Measurements from ENCODE around the gene BTBD9.

BTBD9 gene

DNA sequence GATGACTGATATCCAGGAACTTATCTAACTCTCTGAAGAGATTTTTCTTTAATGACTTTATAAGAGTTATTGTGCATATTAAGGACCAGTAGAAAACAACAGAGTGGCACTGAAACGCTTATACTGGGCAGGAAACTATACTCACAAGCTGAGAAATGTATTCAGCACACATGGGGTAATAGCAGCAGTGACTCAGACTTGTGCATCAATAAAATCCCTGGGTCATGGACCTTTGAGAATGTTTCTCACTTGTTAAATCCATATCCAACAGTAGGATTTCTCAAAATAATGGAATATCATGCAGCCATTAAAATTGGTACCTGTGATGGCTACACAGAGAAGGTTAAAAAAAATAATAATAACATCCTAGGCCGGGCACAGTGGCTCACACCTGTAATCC is 219.5 kb downstream of the BTBD9 start:
- no peaks in the 10 kb centered on the region for H3K27me3 ChIP-seq (ENCODE audit: insufficient read depth, insufficient read length)
- H3K9me3 ChIP-seq (ENCODE audit: insufficient read depth, low read length), result no peaks in the 10 kb centered on the region
- no peak for TF ChIP-seq YY1 (IDR thresholded peaks at IDR 0.05; ENCODE audit: insufficient read depth, insufficient read length)
- TF ChIP-seq SUZ12 (IDR thresholded peaks at IDR 0.05; ENCODE audit: extremely low read depth, insufficient read depth, insufficient read length), result no peak
- no peak for TF ChIP-seq ZNF274 (IDR thresholded peaks at IDR 0.05; ENCODE audit: low read depth, low read length)
- no peaks in the 10 kb centered on the region for H3K4me1 ChIP-seq (ENCODE audit: insufficient read depth, insufficient read length)
- no peak overlapping the region for H3K4me3 ChIP-seq (ENCODE audit: insufficient read length, low read depth)
- no peak for DNase-seq (ENCODE audit: low read depth, low spot score)
- H3K36me3 ChIP-seq (ENCODE audit: insufficient read depth, insufficient read length, low read length), result no peaks in the 10 kb centered on the region
- H3K9ac ChIP-seq (ENCODE audit: insufficient read length, low read depth), result no peak overlapping the region

DNA sequence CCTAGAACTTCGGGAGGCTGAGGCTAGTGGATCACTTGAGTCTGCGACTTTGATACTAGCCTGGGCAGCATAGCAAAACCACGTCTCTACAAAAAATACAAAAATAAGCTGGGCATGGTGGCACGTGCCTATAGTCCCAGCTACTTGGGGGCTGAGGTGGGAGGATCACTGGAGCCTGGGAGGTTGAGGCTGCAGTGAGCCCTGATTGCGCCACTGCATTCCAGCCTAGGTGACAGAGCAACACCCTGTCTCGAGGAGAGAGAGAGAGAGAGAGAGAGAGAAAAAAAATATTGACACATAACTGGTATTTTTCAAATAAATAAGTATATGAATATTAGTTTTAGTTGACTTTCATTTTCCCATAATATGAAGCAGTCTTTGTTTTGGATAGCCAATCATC is 222.2 kb downstream of the BTBD9 start:
- H3K9me3 ChIP-seq (ENCODE audit: insufficient read depth, low read length), result no peaks in the 10 kb centered on the region
- no peaks in the 10 kb centered on the region for H3K27me3 ChIP-seq (ENCODE audit: insufficient read depth, insufficient read length)
- DNase-seq (ENCODE audit: low read depth, low spot score), result no peak
- no peak overlapping the region for H3K4me3 ChIP-seq (ENCODE audit: insufficient read length, low read depth)
- no peaks in the 10 kb centered on the region for H3K4me1 ChIP-seq (ENCODE audit: insufficient read depth, insufficient read length)
- no peak overlapping the region for H3K9ac ChIP-seq (ENCODE audit: insufficient read length, low read depth)
- H3K36me3 ChIP-seq (ENCODE audit: insufficient read depth, insufficient read length, low read length), result no peaks in the 10 kb centered on the region
- TF ChIP-seq SUZ12 (IDR thresholded peaks at IDR 0.05; ENCODE audit: extremely low read depth, insufficient read depth, insufficient read length) (no peak), ZNF274 (IDR thresholded peaks at IDR 0.05; ENCODE audit: low read depth, low read length) (no peak), YY1 (IDR thresholded peaks at IDR 0.05; ENCODE audit: insufficient read depth, insufficient read length) (no peak)

DNA sequence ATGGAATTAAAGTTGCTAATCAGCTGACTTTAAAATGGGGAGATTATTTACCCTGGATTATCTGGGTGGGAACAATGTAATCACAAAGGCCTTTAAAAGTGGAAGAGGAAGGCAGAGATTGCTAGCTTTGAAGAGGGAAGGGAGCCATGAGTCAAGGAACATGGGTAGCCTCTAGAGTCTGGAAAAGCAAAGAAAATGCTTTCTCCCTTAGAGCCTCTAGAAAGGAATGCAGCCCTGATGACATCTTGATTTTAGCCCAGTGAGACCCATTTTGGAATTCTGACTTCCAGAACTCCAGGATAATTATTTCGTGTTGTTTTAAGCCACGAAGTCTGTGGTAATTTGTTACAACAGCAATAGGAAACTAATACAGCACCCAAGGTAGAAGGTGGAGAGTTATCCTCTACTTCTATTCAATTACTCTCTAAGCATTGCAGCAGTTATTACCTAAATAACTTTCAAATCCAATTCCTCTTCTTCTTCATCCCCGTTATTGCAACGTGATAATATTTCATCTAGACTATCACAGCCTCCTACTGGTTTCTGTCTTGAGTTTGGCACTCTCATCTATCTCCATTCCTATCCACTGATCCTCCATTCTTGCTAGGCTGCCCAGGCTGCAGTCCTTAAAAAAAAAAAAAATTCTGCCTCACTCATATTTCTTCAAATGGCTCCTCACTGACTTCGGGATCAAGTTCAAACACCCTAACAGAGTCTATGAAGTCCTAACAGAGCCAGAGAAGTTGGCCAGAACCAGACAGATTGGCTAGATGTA is 224.3 kb downstream of the BTBD9 start:
- Histone ChIP-seq H3K4me1 (ENCODE audit: insufficient read depth, insufficient read length) (no peaks in the 10 kb centered on the region), H3K9ac (ENCODE audit: insufficient read length, low read depth) (no peak overlapping the region), H3K36me3 (ENCODE audit: insufficient read depth, insufficient read length, low read length) (no peaks in the 10 kb centered on the region), H3K9me3 (ENCODE audit: insufficient read depth, low read length) (no peaks in the 10 kb centered on the region), H3K4me3 (ENCODE audit: insufficient read length, low read depth) (no peak overlapping the region), H3K27me3 (ENCODE audit: insufficient read depth, insufficient read length) (no peaks in the 10 kb centered on the region)
- no peak for DNase-seq (ENCODE audit: low read depth, low spot score)
- no peak for TF ChIP-seq SUZ12 (IDR thresholded peaks at IDR 0.05; ENCODE audit: extremely low read depth, insufficient read depth, insufficient read length)
- TF ChIP-seq YY1 (IDR thresholded peaks at IDR 0.05; ENCODE audit: insufficient read depth, insufficient read length), result no peak
- TF ChIP-seq ZNF274 (IDR thresholded peaks at IDR 0.05; ENCODE audit: low read depth, low read length), result no peak

DNA sequence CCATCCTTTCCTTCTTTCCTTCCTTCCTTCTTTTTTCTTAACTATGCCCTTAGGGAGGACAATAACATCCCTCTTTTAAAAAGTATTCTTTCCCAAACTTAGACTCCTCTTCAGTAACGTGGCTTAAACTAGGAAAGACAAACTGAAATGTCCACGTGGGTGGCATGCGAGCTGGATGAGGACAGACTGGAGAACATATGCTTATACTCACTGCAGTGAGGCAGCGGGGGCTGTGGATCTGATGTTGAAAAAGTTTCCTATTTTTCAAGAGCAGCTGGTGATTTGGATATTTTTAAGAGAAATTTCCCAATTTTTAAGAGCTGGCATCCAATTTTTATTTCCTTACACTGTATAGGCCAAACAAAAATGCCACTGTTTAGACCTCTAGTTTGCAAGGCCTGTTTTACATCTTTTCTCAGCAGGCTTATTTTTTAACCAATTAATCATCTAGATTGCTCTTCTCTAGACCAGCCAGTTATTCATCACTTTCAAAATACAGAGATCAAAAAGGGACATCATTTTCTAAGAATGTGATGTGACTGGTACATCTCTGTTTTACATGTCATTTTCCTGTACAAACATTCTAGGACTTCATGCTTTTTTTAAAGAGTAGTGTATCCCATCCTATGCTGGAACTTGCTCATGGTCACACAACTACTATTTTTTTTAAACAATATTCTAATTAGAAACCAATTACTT is 226.5 kb downstream of the BTBD9 start:
- no peak for DNase-seq (ENCODE audit: low read depth, low spot score)
- no peaks in the 10 kb centered on the region for H3K4me1 ChIP-seq (ENCODE audit: insufficient read depth, insufficient read length)
- no peak overlapping the region for H3K4me3 ChIP-seq (ENCODE audit: insufficient read length, low read depth)
- TF ChIP-seq SUZ12 (IDR thresholded peaks at IDR 0.05; ENCODE audit: extremely low read depth, insufficient read depth, insufficient read length) (no peak), YY1 (IDR thresholded peaks at IDR 0.05; ENCODE audit: insufficient read depth, insufficient read length) (no peak), ZNF274 (IDR thresholded peaks at IDR 0.05; ENCODE audit: low read depth, low read length) (no peak)
- H3K9ac ChIP-seq (ENCODE audit: insufficient read length, low read depth), result no peak overlapping the region
- no peaks in the 10 kb centered on the region for H3K9me3 ChIP-seq (ENCODE audit: insufficient read depth, low read length)
- no peaks in the 10 kb centered on the region for H3K27me3 ChIP-seq (ENCODE audit: insufficient read depth, insufficient read length)
- H3K36me3 ChIP-seq (ENCODE audit: insufficient read depth, insufficient read length, low read length), result no peaks in the 10 kb centered on the region

DNA sequence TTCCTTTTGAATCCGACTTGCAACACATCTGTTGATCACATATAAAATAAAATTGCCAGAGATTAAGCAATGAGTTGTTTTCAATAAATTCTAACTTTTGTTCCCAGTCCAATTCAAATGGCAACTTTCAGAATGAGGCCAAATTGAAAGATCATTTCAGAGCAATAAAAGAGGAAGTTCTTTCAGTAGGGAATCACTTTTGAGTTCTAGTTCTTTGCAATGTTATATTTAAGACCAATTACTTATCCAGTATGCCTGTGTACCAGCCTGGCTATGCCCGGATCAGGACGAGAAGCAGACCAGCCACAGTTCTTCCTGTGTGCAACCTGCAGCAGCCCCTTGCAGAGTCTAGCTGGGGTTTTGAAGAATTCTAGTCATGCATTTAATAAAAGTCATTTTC is 232.5 kb downstream of the BTBD9 start:
- Histone ChIP-seq H3K9ac (ENCODE audit: insufficient read length, low read depth) (no peak overlapping the region), H3K27me3 (ENCODE audit: insufficient read depth, insufficient read length) (no peaks in the 10 kb centered on the region), H3K4me3 (ENCODE audit: insufficient read length, low read depth) (no peak overlapping the region), H3K9me3 (ENCODE audit: insufficient read depth, low read length) (no peaks in the 10 kb centered on the region), H3K4me1 (ENCODE audit: insufficient read depth, insufficient read length) (no peaks in the 10 kb centered on the region), H3K36me3 (ENCODE audit: insufficient read depth, insufficient read length, low read length) (no peaks in the 10 kb centered on the region)
- TF ChIP-seq SUZ12 (IDR thresholded peaks at IDR 0.05; ENCODE audit: extremely low read depth, insufficient read depth, insufficient read length) (no peak), YY1 (IDR thresholded peaks at IDR 0.05; ENCODE audit: insufficient read depth, insufficient read length) (no peak), ZNF274 (IDR thresholded peaks at IDR 0.05; ENCODE audit: low read depth, low read length) (no peak)
- DNase-seq (ENCODE audit: low read depth, low spot score), result no peak

DNA sequence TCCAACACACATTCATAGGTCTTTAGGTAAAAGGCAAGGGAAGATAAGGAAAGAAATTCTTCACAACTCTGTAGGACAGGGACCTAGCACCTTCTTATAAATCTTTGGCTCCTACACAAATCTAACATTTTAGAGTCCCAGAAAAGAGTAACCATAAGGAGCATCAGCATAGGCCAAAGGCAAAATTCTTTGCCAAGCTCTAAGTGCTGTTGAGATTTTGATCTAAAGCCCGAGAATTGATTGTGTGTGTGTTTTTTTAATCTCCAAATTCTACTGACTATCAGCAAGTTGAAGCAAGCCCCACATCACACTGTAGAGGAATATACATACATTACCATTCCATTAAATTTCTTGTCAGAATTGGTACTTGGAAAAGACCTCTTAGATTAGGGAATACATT is 233.6 kb downstream of the BTBD9 start:
- H3K27me3 ChIP-seq (ENCODE audit: insufficient read depth, insufficient read length), result no peaks in the 10 kb centered on the region
- no peaks in the 10 kb centered on the region for H3K36me3 ChIP-seq (ENCODE audit: insufficient read depth, insufficient read length, low read length)
- H3K9me3 ChIP-seq (ENCODE audit: insufficient read depth, low read length), result no peaks in the 10 kb centered on the region
- no peaks in the 10 kb centered on the region for H3K4me1 ChIP-seq (ENCODE audit: insufficient read depth, insufficient read length)
- H3K9ac ChIP-seq (ENCODE audit: insufficient read length, low read depth), result no peak overlapping the region
- no peak for TF ChIP-seq SUZ12 (IDR thresholded peaks at IDR 0.05; ENCODE audit: extremely low read depth, insufficient read depth, insufficient read length)
- DNase-seq (ENCODE audit: low read depth, low spot score), result no peak
- no peak overlapping the region for H3K4me3 ChIP-seq (ENCODE audit: insufficient read length, low read depth)

DNA sequence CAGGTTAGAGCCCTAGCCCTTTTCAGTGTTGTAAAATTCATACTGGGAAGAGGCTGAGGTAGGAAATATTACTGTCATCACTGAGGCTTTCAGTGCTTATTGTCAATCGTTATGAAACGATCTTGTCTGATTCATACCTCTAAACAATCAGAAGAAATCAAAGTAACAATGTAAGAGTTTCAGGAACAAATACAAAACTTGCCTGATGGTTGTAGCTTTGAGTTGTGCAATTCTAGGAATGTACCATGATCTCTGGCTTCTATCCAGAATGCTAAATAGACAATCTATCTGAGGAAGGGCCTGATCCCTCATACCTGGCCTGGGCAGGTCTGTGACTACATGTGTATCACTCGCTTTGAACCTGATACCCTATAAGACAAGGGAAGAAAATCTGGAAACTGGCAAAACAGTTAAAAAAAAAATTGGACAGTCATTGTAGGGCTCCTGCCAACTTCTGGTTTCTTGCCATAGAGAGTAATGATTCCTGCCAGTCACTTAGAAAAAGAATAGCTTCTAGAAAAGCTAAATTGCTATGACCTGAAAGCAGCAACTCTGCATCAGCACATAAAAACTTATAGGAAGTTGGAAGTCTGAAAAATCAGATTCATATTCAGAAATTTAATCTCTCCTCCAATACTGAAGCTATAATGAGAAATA is 234.7 kb downstream of the BTBD9 start:
- Histone ChIP-seq H3K4me3 (ENCODE audit: insufficient read length, low read depth) (no peak overlapping the region), H3K9me3 (ENCODE audit: insufficient read depth, low read length) (no peaks in the 10 kb centered on the region), H3K4me1 (ENCODE audit: insufficient read depth, insufficient read length) (no peaks in the 10 kb centered on the region), H3K36me3 (ENCODE audit: insufficient read depth, insufficient read length, low read length) (no peaks in the 10 kb centered on the region), H3K27me3 (ENCODE audit: insufficient read depth, insufficient read length) (no peaks in the 10 kb centered on the region), H3K9ac (ENCODE audit: insufficient read length, low read depth) (no peak overlapping the region)
- DNase-seq (ENCODE audit: low read depth, low spot score), result no peak
- TF ChIP-seq ZNF274 (IDR thresholded peaks at IDR 0.05; ENCODE audit: low read depth, low read length) (no peak), YY1 (IDR thresholded peaks at IDR 0.05; ENCODE audit: insufficient read depth, insufficient read length) (no peak), SUZ12 (IDR thresholded peaks at IDR 0.05; ENCODE audit: extremely low read depth, insufficient read depth, insufficient read length) (no peak)

All from NT2/D1 (cell line).